CD4-positive, alpha-beta T cell (primary cell): ENCODE results near the gene DBH. TPM values are rescaled to one million over a fixed set of nuclear protein-coding genes. Genes with fewer than 3 reads are reported as not detected.

Source experiments
- ATAC-seq: fragments of 200-7000 bp; cut with Tn5 transposase; one replicate; pipeline ENCODE4 v1.10.0; 2022; ENCODE audit warnings: mild to moderate bottlenecking; ENCODE audit not compliant: poor library complexity
- CTCF ChIA-PET: fragments of 350-600 bp; sonication (Branson Sonifier 250); formaldehyde crosslinking; loops from one replicate; lab custom pipeline; 2021; ENCODE audit warnings: antibody characterized with exemption, inconsistent platforms; lab: Charles Lee
- POLR2A ChIA-PET: fragments of 350-600 bp; sonication (Branson Sonifier 250); formaldehyde crosslinking; loops from one replicate; lab custom pipeline; 2021; ENCODE audit warnings: antibody characterized with exemption, inconsistent platforms; lab: Charles Lee
- DNase-seq, 14 experiments: peaks; one replicate each; pipeline ENCODE4 v3.0.0-alpha.2; 2013 to 2020; ENCODE audit warnings: mixed read lengths in 2 of 14
- H3K27ac ChIP-seq, 2 donors: one replicate each; pipeline versions ENCODE4 v1.5.1 to v1.7.0; 2013; ENCODE audit warnings: low read length in 2 of 2, low read depth in 1 of 2, mild to moderate bottlenecking in 1 of 2
- H3K27me3 ChIP-seq, 2 experiments: 1 replicate in 1 of 2; 2 replicates in 1 of 2; pipeline versions ENCODE4 v1.6.1 to v1.7.0; 2013; ENCODE audit warnings: low read length in 2 of 2, control low read depth in 1 of 2, mild to moderate bottlenecking in 1 of 2, moderate library complexity in 1 of 2; ENCODE audit not compliant: insufficient read depth in 2 of 2, control insufficient read depth in 1 of 2
- H3K36me3 ChIP-seq: one replicate; pipeline ENCODE4 v1.6.1; 2013; ENCODE audit warnings: low read length, control low read depth; ENCODE audit not compliant: insufficient read depth
- H3K4me1 ChIP-seq: one replicate; pipeline ENCODE4 v1.6.1; 2013; ENCODE audit warnings: low read length, control low read depth; ENCODE audit not compliant: insufficient read depth
- H3K4me3 ChIP-seq: one replicate; pipeline ENCODE4 v1.5.1; 2013; ENCODE audit warnings: mild to moderate bottlenecking, low read length, moderate library complexity
- H3K9me3 ChIP-seq, 2 experiments: 1 replicate in 1 of 2; 2 replicates in 1 of 2; pipeline versions ENCODE4 v1.6.1 to v1.7.0; 2013; ENCODE audit warnings: low read length in 2 of 2, mild to moderate bottlenecking in 2 of 2, control low read depth in 1 of 2, moderate library complexity in 1 of 2; ENCODE audit not compliant: control insufficient read depth in 1 of 2, insufficient read depth in 1 of 2
- H3K27ac Mint-ChIP-seq: one replicate; pipeline ENCODE4 v1.8.0; 2020; ENCODE audit warnings: mixed read lengths
- H3K27me3 Mint-ChIP-seq: one replicate; pipeline ENCODE4 v1.8.0; 2021; ENCODE audit warnings: mixed read lengths
- H3K36me3 Mint-ChIP-seq: one replicate; pipeline ENCODE4 v1.8.0; 2021; ENCODE audit warnings: low read depth, mixed read lengths
- H3K4me1 Mint-ChIP-seq: one replicate; pipeline ENCODE4 v1.8.0; 2021; ENCODE audit warnings: low read depth, mixed read lengths
- H3K4me3 Mint-ChIP-seq: one replicate; pipeline ENCODE4 v1.8.0; 2020; ENCODE audit warnings: mild to moderate bottlenecking, mixed read lengths
- H3K9me3 Mint-ChIP-seq: one replicate; pipeline ENCODE4 v1.8.0; 2020; ENCODE audit warnings: mixed read lengths
- CTCF ChIP-seq: fragments of 200-600 bp; IDR thresholded peaks from one replicate; pipeline ENCODE4 v1.8.0; 2022; ENCODE audit warnings: antibody characterized with exemption, mild to moderate bottlenecking
- intact Hi-C, 2 experiments: fragments of 100-400 bp; cut with DNase I in 1 of 2; cut with micrococcal nuclease in 1 of 2; formaldehyde crosslinking; loops; one replicate each; pipeline versions ENCODE4 v1.15.1 to v1.9.0; 2023 to 2025; cut with DNase I, micrococcal nuclease
- total RNA-seq, 174 experiments: library from RNA in 2 of 174; stranded (reverse) in 2 of 174; gene quantifications; one replicate each; pipeline ENCODE4 v1.2.3 and lab custom pipeline; 2021 to 2026

DBH gene
- total RNA-seq, 2 experiments from 2014 or later: 1.7 to 1.8 TPM

DNA sequence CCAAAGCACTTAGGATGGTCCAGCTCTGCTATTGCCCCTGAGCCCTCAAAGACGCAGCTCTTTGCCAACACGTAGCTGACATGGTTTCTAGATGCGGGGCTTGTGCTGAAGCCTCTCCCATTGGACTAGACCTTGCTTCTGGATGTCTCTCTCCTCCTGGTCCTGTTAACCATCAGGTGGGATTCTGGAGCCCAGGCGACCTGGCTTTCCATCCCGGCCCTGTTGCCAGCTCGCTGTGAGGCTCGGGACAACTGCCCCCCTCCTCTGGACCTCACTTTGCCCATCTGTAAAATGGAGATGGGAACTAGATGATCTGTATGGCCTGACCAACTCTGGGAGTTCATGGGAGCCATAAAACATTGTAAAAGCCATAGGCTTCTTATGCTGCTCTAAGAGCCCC lies 4.0 kb downstream of the DBH start:
- no peak for TF ChIP-seq CTCF
- Histone ChIP-seq H3K27me3 (peaks cover 0 to 2% of the 10 kb centered on the region in 2 experiments), H3K9me3 (no peaks in the 10 kb centered on the region), H3K4me1 (no peaks in the 10 kb centered on the region), H3K27ac (no peak overlapping the region), H3K36me3 (no peaks in the 10 kb centered on the region), H3K4me3 (no peak overlapping the region)
- Mint-ChIP-seq H3K4me3 (no peak overlapping the region), H3K27ac (no peak overlapping the region), H3K27me3 (no peaks in the 10 kb centered on the region), H3K36me3 (no peaks in the 10 kb centered on the region), H3K4me1 (no peaks in the 10 kb centered on the region), H3K9me3 (no peaks in the 10 kb centered on the region)
- ATAC-seq: no peak
- intact Hi-C loops: no loop called here
- no peak for DNase-seq
- ChIA-PET CTCF (no interaction called here), POLR2A (no interaction called here)

- Histone ChIP-seq H3K27ac (no peak overlapping the region), H3K27me3 (peaks cover 0 to 2% of the 10 kb centered on the region in 2 experiments), H3K36me3 (no peaks in the 10 kb centered on the region), H3K4me3 (no peak overlapping the region), H3K4me1 (no peaks in the 10 kb centered on the region), H3K9me3 (no peaks in the 10 kb centered on the region)
- Mint-ChIP-seq H3K27me3 (no peaks in the 10 kb centered on the region), H3K4me3 (no peak overlapping the region), H3K4me1 (no peaks in the 10 kb centered on the region), H3K9me3 (no peaks in the 10 kb centered on the region), H3K27ac (no peak overlapping the region), H3K36me3 (no peaks in the 10 kb centered on the region)
- ChIA-PET CTCF (no interaction called here), POLR2A (no interaction called here)
- no peak for DNase-seq
- no peak for TF ChIP-seq CTCF
- intact Hi-C loops: no loop called here
- no peak for ATAC-seq
These were observed 4.6 kb downstream of the DBH start for GRCh38 chr9:133640580-133641395.

DNA sequence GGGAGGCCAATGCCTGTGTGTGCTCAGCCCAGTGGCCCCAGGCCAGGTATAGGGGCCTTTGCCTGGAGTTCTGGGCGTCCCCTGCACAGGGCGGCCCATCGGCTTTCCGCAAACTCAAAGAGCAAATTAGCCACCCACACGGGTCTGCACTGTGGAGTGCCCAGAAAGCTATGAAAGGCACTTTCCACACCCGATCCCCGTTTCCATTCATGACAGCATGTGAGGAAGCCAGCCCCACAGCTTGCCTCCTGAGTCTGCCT lies 5.2 kb downstream of the DBH start:
- no peak overlapping the region for H3K27ac ChIP-seq
- H3K4me3 ChIP-seq: no peak overlapping the region
- no peaks in the 10 kb centered on the region for H3K36me3 ChIP-seq
- CTCF ChIA-PET: no interaction called here
- peaks cover 0 to 2% of the 10 kb centered on the region in 2 experiments for H3K27me3 ChIP-seq
- H3K9me3 ChIP-seq: no peaks in the 10 kb centered on the region
- no peak for TF ChIP-seq CTCF
- ATAC-seq (no peak), DNase-seq (no peak)
- H3K27me3 Mint-ChIP-seq: no peaks in the 10 kb centered on the region
- no peaks in the 10 kb centered on the region for H3K4me1 Mint-ChIP-seq
- H3K27ac Mint-ChIP-seq: no peak overlapping the region
- H3K36me3 Mint-ChIP-seq: no peaks in the 10 kb centered on the region
- H3K4me1 ChIP-seq: no peaks in the 10 kb centered on the region
- no peaks in the 10 kb centered on the region for H3K9me3 Mint-ChIP-seq
- intact Hi-C loops: no loop called here
- no peak overlapping the region for H3K4me3 Mint-ChIP-seq
- POLR2A ChIA-PET: no interaction called here
